Esophagus muscularis mucosa (tissue), 3 donors: ENCODE results near the gene EPHA2.
"Not testable (repeated sequence)": the region's sequence is repeated elsewhere in the genome, so short reads cannot be mapped to it uniquely, and the experiment has no call there.

Experiments
- CTCF ChIP-seq, 3 experiments: fragments of 200-600 bp in 2 of 3; fragments of 450-650 bp in 1 of 3; sonication (generic) in 2 of 3; IDR thresholded peaks; one replicate each; pipeline ENCODE4 v1.5.1; 2017 to 2019; ENCODE audit warnings: antibody characterized with exemption in 3 of 3, mild to moderate bottlenecking in 2 of 3, moderate library complexity in 1 of 3
- POLR2A ChIP-seq: fragments of 450-650 bp; IDR thresholded peaks from one replicate; pipeline ENCODE4 v1.6.1; 2017; ENCODE audit warnings: antibody characterized with exemption, moderate library complexity, mild to moderate bottlenecking, low read depth

DNA sequence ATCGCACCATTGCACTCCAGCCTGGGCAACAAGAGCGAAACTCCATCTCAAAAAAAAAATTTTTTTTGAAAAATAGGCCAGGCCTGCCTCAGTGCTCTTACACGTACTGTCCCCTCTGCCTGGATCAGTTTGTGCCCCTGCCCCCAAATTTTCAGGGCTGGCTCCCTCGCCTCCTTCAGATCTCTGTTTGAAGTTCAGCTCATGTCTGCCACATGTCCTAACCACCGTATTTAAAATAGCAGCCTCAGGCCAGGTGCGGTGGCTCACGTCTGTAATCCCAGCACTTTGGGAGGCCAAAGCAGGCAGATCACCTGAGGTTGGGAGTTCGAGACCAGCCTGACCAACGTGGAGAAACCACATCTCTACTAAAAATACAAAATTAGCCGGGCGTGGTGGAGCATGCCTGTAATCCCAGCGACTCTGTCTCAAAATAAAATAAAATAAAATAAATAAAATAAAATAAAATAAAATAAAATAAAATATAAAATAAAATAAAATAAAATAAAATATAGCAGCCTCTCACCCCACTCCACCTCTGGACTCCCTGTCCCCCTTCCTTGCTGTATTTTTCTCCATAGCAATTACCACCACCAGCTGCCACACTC is 7.8 kb upstream of the EPHA2 start:
- TF ChIP-seq CTCF (IDR thresholded peaks at IDR 0.05); POLR2A: not testable (repeated sequence)
